Right ventricle myocardium inferior (tissue), 1 donor: Measurements from ENCODE around the gene TRIP12. TPM values are rescaled to one million over a fixed set of nuclear protein-coding genes. Genes with fewer than 3 reads are reported as not detected.

Experiments used
- ATAC-seq: fragments of 200-7000 bp; cut with Tn5 transposase; one replicate; pipeline ENCODE4 v1.9.1; 2020; ENCODE audit warnings: mild to moderate bottlenecking, moderate library complexity
- DNase-seq: peaks from one replicate; pipeline ENCODE4 v3.0.0; 2021; ENCODE audit errors: missing footprints
- intact Hi-C: fragments of 100-400 bp; cut with DNase I; formaldehyde crosslinking; loops from one replicate; pipeline ENCODE4 v1.11.0; 2022
- total RNA-seq: library from RNA; stranded (reverse); fragmentation: NEBNext Ultra II Directional; extraction: Animal tissue kit (Norgen Biotek cat#: 25700); gene quantifications from one replicate; pipeline ENCODE4 v1.2.1, GENCODE V29; 2021
- donor health status: DM: no; HTN: yes; CAD: no; lungs with severe emphysema.

The TRIP12 gene
- total RNA-seq, 1 donor from 2014 or later, result 180 TPM

- DNase-seq (no peak), ATAC-seq (no peak)
- intact Hi-C loops, result no loop called here
Measured at GRCh38 chr2:229884775-229885699, 36.8 kb downstream of the TRIP12 start.

- DNase-seq (no peak), ATAC-seq (no peak)
- intact Hi-C loops, result no loop called here
Measured at GRCh38 chr2:229882583-229882982, 39.2 kb downstream of the TRIP12 start.

GRCh38 chr2:229880892-229881586 is 40.8 kb downstream of the TRIP12 start:
- intact Hi-C loops, result no loop called here
- DNase-seq (no peak), ATAC-seq (no peak)

GRCh38 chr2:229879191-229879950 is 42.4 kb downstream of the TRIP12 start:
- DNase-seq (no peak), ATAC-seq (no peak)
- intact Hi-C loops, result no loop called here

GRCh38 chr2:229875549-229875948 is 46.3 kb downstream of the TRIP12 start:
- no peak for ATAC-seq

GRCh38 chr2:229874647-229875046 is 47.2 kb downstream of the TRIP12 start:
- no peak for ATAC-seq
- intact Hi-C loops, result no loop called here
- DNase-seq, result no peak

More at GRCh38 chr2:229875549-229875948, 46.3 kb downstream of the TRIP12 start:
- no peak for DNase-seq
- intact Hi-C loops, result no loop called here

GRCh38 chr2:229873123-229873581 is 48.7 kb downstream of the TRIP12 start:
- intact Hi-C loops, result no loop called here
- DNase-seq (no peak), ATAC-seq (no peak)

GRCh38 chr2:229870903-229871656 is 50.7 kb downstream of the TRIP12 start:
- DNase-seq (no peak), ATAC-seq (no peak)
- intact Hi-C loops, result no loop called here

- ATAC-seq (no peak), DNase-seq (no peak)
- intact Hi-C loops, result no loop called here
Measured at GRCh38 chr2:229869226-229869625, 52.6 kb downstream of the TRIP12 start.

GRCh38 chr2:229868794-229869193 is 53.0 kb downstream of the TRIP12 start:
- DNase-seq (no peak), ATAC-seq (no peak)
- intact Hi-C loops, result no loop called here

GRCh38 chr2:229865033-229865432 is 56.8 kb downstream of the TRIP12 start:
- DNase-seq (no peak), ATAC-seq (peak; percentile 8)
- intact Hi-C loops, result no loop called here

GRCh38 chr2:229861431-229861830 is 60.4 kb downstream of the TRIP12 start:
- intact Hi-C loops, result no loop called here
- ATAC-seq (no peak), DNase-seq (no peak)

- ATAC-seq (no peak), DNase-seq (no peak)
- intact Hi-C loops, result no loop called here
Measured at GRCh38 chr2:229860334-229860733, 61.5 kb downstream of the TRIP12 start.

- intact Hi-C loops, result no loop called here
- DNase-seq (no peak), ATAC-seq (no peak)
Measured at GRCh38 chr2:229858351-229858750, 63.5 kb downstream of the TRIP12 start.

- no peak for ATAC-seq
Measured at GRCh38 chr2:229857634-229858033, 64.2 kb downstream of the TRIP12 start.

GRCh38 chr2:229856413-229856812 is 65.4 kb downstream of the TRIP12 start:
- ATAC-seq, result no peak
- DNase-seq, result no peak
- intact Hi-C loops, result no loop called here

More at GRCh38 chr2:229857634-229858033, 64.2 kb downstream of the TRIP12 start:
- DNase-seq, result no peak
- intact Hi-C loops, result no loop called here

GRCh38 chr2:229855116-229855515 is 66.7 kb downstream of the TRIP12 start:
- no peak for DNase-seq
- intact Hi-C loops, result no loop called here
- no peak for ATAC-seq

- DNase-seq, result no peak
- ATAC-seq, result peak; percentile 73
- intact Hi-C loops, result no loop called here
Measured at GRCh38 chr2:229852565-229852964, 69.2 kb downstream of the TRIP12 start.
